ENCODE results near the gene LDB1.

LDB1 gene

GRCh38 chr10:102135956-102136526 is 15.9 kb upstream of the LDB1 start:
- in situ Hi-C loops (cut with MboI; ENCODE audit: low sequenced_read_pairs) = no loop called here

DNA sequence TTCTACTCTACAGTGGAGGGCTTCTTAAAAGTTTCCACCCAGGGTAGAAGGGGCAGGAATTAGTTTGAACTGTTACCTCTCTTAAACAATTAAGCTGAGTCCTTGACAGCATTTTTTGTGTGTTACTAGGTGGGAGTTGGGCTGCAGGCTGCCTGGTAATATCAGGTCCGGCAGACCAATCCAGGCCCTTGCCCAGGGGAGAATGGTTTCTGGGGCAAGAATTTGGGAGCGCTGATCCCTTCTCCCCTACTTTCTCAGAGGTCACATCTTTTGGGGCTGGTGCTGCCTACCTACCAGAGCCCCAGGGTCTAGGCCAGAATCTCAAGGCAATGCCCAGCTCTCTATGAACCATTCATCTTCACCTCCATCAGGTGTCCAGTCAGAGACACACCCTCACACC is 14.2 kb upstream of the LDB1 start:
- in situ Hi-C loops (cut with MboI; ENCODE audit: low sequenced_read_pairs) = no loop called here

DNA sequence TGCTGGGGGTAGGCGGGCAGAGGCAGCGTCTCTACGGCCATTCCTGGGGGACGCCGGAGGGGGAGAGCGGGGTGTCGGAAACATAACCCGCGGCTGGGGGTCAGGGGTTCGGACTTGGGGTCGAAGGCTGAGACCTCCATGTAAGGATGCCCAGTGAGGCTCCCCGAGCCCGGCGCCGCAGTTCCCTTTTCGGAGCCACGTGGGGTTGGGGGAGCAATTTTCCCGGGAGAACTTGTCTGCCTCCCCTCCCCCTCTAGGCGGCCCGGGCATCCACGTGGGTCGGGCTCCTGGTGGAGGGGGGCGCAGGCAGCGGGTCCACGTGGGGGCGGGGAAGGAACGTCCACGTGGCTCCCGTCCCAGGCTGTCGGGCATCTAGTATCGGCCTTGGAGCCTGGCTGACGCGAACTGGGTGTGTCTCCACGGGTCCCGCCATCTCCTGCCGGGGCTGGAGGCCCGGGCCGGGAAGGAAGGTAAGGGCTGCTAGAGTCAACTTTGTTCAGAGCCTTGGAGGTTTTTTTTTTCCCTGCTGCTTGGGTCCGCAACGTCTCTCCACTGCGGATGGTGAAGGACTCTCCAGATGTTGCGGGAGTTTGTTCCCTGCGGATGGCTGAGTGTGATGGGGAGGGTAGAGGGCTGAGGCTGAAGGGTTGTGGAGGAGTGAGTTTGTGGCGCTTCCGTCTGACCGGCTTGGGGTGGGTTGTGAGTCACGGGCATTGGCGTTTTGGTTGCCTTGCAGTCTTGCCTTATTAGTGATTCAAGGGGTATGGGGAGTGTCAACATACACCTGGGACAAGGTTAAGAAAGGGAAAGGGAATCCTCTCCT is 13.4 kb upstream of the LDB1 start:
- in situ Hi-C loops (cut with MboI; ENCODE audit: low sequenced_read_pairs) = no loop called here

DNA sequence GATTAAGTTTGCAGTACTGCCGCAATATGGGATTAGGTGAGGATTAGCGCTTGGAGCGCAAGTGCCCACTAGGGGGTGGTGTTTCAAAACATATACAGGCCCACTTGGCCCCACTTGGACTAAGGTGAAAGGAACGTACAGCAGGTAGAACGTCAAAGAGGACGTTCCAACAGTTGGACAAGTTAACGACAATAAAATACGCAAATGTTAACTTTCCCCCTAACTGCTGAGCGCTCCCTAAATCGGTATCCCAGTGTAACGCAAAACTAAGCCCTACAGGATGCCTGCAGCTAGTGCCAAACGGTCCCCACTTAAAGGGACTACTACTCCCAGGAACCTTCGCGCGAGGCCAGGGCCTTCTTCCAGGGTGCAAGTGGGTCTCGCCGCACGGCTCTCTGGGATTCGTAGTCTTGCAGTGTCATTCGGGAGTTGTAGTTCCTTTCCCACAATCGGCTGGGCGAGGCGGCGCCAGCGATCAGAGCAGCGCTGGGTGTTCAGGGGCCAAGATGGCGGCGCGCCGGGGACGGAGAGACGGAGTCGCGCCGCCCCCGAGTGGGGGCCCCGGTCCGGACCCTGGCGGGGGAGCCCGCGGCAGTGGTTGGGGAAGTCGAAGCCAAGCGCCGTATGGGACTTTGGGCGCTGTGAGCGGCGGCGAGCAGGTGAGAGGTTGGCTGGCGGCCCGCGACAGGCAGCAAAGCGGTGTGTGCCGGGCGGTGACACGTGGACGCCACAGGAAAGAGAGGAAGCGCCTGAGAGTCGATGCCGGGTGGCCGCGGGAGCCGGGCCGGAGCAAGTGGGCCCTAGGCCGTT is 12.6 kb upstream of the LDB1 start, which contains the start of gene PPRC1:
PPRC1 (plus strand) TSS at position 478 of the 810 bp plus-strand sequence; CDS start at position 507, 29 bp downstream.
- in situ Hi-C loops (cut with MboI; ENCODE audit: low sequenced_read_pairs) = no loop called here

- in situ Hi-C loops (cut with MboI; ENCODE audit: low sequenced_read_pairs) = no loop called here
These were observed 12.0 kb upstream of the LDB1 start for GRCh38 chr10:102132193-102132562.

DNA sequence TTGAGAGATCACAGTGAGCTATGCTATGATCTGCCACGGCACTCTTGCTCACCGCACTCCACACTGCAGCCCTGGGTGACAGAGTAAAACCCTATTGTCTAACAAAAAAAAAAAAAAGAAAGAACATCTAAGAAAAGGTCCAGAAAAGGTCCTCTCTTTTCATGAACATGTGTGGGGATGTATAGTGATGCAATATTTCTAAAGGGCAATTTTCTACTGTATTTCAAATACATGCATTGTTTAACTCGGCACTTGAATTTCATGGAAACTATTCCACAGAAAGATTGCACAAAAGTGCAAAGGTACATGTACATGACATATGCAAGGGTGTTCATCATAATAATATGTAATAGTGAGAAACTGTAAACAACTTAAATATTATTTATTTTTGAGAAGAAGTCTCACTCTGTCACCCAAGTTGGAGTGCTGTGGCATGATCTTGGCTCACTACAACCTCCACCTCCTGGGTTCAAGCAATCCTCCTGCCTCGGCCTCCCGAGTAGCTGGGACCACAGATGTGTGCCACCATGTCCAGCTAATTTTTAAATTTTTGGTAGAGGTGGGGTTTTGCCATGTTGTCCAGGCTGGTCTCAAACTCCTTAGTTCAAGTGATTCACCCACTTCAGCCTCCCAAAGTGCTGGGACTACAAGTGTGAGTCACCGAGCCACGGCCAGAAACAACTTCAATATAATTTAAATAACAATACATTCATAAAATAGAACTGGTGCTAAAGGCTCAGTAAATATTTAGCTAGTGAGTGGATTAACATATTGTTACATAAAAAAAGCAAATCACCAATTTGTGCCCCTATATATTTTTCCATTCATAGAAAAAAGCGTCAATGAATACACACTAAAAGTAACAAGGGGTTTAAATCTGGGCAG is 11.4 kb upstream of the LDB1 start:
- in situ Hi-C loops (cut with MboI; ENCODE audit: low sequenced_read_pairs) = no loop called here

- in situ Hi-C loops (cut with MboI; ENCODE audit: low sequenced_read_pairs) = no loop called here
These were observed 3.1 kb upstream of the LDB1 start for GRCh38 chr10:102123223-102123622.

DNA sequence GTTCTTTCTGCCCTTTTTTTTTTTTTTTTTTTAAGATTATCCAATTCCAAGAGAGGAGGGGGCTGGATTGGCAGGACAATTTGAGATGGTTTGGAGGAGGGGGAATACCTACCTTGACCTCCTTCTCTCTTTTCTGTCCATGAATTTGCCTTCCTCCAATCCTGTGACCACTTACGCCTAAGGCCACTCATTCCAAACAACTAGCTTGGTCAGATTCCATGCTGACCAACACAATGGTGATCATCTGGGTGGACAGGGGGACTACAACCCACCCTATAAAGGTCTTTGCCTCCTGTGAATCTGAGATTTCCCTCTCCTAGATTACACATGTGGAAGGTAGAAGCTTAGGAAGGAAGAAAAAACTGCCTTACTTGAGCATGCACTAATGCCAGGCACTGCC is 2.3 kb upstream of the LDB1 start:
- in situ Hi-C loops (cut with MboI; ENCODE audit: low sequenced_read_pairs) = no loop called here

- in situ Hi-C loops (cut with MboI; ENCODE audit: low sequenced_read_pairs) = no loop called here
These were observed 1.7 kb upstream of the LDB1 start for GRCh38 chr10:102121739-102122372.

GRCh38 chr10:102120991-102121738 is 997 bp upstream of the LDB1 start:
- in situ Hi-C loops (cut with MboI; ENCODE audit: low sequenced_read_pairs) = no loop called here

DNA sequence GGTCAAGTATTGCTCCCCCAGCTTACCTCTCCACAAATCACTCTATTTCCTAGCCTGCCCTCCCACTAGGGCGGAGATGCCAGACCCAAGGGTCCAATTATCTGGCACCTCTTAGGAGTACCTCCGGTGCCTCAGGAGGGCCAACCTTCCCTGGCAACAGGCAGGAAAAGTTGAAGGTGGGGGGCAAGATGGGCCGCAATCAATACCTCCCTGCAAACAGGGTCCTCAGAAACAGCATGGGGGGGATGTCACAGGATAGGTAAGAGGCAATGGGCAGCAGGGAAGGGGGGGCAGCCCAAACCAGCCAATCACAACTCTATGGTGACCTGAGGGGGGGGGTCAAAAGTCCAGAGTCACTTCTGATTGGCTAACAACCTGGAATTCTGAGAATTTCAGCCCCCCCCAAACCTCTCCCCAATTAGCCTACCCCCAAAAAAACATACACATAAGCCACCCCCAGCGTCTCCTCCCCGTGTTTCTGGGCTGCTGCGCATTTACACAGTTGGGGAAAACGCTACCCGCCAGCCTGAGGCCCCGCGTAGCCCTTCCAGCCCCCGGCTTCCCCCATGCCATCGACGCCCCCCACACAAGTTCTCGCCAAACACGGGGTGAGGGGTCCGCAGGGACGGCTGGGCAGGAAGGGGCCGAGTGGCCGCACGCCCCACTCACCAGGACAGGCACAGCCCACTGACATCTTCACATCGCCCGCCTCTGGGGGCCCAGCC is 589 bp downstream of the LDB1 start:
- in situ Hi-C loops (cut with MboI; ENCODE audit: low sequenced_read_pairs) = no loop called here

- in situ Hi-C loops (cut with MboI; ENCODE audit: low sequenced_read_pairs) = no loop called here
These were observed 1.3 kb downstream of the LDB1 start for GRCh38 chr10:102118867-102119266.

- in situ Hi-C loops (cut with MboI; ENCODE audit: low sequenced_read_pairs) = no loop called here
These were observed 2.6 kb downstream of the LDB1 start for GRCh38 chr10:102117391-102118159.

GRCh38 chr10:102116656-102117055 is 3.5 kb downstream of the LDB1 start:
- in situ Hi-C loops (cut with MboI; ENCODE audit: low sequenced_read_pairs) = no loop called here

GRCh38 chr10:102115775-102116174 is 4.4 kb downstream of the LDB1 start:
- in situ Hi-C loops (cut with MboI; ENCODE audit: low sequenced_read_pairs) = no loop called here

DNA sequence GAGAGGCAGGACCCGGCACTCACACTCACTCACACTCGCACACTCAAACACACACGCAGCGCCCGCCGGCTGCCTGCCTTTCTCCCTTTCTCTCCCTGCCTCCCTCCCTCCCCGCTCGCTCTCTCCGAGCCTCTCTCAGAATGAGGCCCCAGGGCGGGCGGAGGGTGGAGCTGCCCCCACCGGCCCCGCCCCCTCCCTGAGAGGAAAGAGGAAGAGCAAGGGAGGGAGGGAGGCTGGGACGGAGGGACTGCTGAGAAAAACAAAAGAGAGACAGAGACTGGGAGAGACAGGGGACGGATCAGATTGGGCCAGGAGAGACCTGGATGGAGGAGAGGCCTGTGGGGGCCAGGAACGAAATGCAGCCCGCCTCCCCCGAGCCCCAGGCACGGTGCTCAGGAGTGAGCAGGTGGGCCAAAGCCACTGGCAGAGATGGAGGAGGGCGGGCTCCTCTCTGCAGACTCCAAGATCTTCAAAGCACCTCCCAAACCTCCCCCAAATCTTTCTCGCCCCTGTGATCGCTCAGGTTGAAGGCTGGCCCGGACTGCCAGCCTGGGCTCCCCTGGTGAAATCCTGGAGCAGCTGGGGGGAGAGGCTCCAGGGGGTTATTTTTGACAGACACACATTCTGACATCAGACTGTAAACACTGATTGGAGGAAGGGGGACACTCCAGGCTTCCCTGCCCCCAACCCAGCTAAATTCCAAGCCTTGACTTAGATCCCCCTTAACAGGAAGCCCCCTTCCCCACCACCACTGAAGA is 5.1 kb downstream of the LDB1 start:
- in situ Hi-C loops (cut with MboI; ENCODE audit: low sequenced_read_pairs) = no loop called here

Measured in HL-60/S4 treated with retinoic acid at 250 ng/mL for 4 days and 3 days (cell line).